DLD1 (cell line): Measurements from ENCODE around the gene SFT2D3.

Source experiments
- in situ Hi-C: cut with HindIII; loops from 2 replicates; pipeline ENCODE4 v1.10.0; 2017; ENCODE audit warnings: low sequenced_read_pairs

The SFT2D3 gene

DNA sequence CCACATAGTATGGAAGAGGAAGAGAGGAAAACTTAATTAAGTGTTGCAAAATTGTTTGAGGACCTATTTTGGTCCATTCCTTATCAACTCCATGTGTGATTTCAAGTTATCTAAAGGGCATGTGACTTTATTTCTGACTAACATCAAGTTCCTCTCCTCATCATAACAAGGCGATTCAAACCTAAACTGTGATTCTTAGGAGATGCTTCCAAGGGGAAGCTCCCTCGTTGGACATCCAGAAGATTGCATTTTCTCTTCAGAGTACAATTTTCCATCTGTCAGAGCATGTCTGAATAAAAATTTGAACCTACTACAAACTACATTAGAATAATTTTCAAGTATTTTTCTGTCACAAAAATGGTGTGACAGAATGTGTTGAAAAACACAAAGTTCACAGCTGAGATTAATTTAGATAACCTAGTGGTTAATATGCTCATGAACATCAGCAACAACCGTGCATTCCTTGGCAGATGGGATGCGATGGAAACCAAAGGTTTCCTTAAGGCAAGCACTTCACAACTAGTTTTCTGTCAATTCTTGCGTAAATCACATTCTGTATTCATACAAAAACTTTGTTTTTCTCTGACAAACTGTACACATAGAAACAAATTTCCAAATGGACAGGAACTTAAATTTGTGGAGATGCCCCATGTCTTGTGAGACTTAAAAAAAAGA, 4.2 kb downstream of the SFT2D3 start:
- in situ Hi-C loops, result loop anchor here (5.0 kb wide), 1 partner anchor 72 kb away; no protein-coding TSS in a partner anchor

DNA sequence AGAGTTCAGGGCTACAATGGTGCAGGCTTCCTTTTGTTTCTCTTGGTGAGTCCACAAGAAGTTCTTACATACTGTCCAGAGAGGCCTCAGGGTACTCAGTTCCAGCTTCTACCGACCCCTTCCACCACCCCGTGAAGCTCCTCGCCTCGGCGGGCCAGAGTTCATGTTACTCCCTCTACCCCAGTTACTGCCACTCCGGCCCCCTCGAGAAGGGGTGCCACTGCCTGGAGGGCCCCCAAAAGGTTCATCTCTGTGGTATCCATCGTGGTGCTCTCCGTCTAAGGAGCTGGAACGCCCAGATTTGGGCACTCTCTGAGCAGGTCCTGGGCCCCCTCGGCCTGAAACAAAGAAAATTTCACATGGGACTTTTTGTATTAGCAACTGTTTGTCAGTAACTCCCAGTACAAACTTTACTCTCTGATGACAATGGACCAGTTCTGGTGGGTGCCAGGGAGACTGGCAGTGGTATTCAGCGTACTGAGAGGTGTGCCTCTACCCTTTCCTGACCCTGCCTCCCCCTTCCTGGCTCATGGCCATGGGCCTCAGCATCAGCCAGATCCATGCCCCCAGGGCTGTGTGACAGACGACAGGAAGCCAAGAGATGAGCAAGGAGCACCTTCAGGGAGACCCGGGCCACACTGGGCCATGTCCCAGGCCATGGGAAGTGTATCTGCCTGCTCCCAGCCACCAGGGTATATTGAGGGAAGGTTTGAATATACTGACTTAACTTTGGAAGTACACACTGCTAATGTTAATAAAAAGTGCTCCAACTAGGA, 5.1 kb downstream of the SFT2D3 start:
- in situ Hi-C loops, result loop anchor here (5.0 kb wide), 1 partner anchor 71 kb away; no protein-coding TSS in a partner anchor

DNA sequence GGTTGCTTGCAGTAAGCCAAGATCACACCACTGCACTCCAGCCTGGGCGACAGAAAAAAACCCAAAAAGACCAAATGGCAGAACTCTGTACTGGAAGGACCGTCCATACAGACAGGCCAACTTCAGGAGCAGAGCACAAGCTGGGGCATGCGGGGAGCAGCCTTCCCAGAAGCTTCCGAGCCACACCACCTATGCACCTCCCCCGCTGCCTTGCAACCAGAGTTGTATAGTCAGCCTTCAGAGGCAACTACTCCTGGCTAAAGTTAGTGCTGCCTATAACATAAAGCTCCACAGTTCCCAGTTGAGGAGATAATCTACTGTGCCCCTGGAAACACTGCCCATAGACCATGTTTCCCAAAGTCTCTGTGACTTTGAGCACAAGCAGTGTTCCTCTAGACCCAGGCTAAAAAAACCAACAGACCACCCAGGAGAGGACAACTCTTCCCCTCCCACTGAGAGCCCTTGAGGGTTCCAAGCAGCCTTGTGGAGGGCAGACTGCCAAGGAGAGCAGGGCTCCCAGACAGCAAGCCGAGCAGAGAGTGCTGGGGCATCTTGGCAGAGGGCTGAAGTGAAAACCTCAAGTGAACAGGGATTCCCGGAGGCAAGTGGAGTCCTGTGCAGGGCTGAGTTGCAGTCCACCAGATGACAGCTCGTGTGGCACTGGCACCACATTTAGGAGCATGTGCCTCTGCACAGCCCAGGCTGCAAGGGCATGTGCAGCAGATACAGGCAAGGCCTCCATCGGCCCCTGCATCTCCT, 6.8 kb downstream of the SFT2D3 start:
- in situ Hi-C loops, result loop anchor here (5.0 kb wide), 1 partner anchor 69 kb away; no protein-coding TSS in a partner anchor

DNA sequence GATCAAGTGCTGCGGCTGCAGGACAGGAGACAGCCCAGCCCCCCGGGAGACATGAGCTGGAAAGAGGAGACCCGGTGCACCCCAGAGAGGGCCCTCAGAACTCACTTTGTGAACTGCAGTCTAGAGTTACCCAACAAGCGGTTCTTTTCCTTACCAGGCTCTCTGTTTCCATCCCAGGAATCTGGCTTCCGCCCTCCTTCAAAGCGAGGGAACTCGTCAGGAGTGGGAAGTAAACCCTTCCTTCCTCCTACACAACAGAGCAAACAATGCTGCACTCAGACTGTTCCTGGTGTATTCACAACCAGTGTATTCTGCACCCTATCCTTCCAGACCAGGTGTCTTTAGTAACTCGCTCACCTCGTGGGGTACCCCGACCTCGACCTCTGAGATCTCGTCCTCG, 8.0 kb downstream of the SFT2D3 start:
- in situ Hi-C loops, result loop anchor here (5.0 kb wide), 1 partner anchor 68 kb away; no protein-coding TSS in a partner anchor

DNA sequence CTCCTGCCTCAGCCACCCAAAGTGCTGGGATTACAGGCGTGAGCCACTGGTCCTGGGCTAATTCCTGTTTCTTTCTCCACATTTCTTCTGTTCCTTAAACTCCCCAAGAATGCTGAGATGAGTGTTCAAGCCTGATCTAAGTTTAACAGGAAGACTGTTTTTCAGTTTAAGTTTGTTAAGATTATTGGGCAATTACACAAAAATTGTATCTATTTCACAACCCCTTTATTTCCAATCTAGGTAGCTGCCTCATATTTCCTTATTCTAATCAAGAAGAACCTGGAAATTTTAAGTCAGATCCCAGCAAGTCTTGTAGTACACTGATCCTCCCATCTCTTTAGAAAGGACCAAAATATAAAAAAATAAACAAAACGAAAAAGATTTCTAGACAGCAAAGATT, 11.7 kb downstream of the SFT2D3 start:
- in situ Hi-C loops, result no loop called here

DNA sequence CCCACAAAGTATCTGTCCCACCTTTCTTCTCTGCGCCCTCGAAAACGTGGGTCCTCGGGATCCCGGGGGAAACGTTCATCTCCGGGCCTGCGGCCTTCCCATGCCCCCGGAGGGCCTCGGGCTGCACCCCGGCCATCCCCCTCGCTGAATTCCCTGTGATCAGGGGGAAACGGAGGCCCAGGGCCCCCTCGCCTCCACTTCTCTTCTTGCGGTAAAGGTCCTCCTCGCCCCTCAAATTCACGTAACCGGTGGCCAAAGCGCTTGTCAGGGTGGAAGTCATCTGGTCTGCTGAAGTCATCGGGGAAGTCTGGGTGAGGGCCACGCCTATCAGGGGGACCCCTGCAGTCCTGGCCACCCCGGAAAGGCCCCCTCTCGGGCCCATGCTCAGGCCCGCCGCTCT, 12.3 kb downstream of the SFT2D3 start:
- in situ Hi-C loops, result no loop called here

DNA sequence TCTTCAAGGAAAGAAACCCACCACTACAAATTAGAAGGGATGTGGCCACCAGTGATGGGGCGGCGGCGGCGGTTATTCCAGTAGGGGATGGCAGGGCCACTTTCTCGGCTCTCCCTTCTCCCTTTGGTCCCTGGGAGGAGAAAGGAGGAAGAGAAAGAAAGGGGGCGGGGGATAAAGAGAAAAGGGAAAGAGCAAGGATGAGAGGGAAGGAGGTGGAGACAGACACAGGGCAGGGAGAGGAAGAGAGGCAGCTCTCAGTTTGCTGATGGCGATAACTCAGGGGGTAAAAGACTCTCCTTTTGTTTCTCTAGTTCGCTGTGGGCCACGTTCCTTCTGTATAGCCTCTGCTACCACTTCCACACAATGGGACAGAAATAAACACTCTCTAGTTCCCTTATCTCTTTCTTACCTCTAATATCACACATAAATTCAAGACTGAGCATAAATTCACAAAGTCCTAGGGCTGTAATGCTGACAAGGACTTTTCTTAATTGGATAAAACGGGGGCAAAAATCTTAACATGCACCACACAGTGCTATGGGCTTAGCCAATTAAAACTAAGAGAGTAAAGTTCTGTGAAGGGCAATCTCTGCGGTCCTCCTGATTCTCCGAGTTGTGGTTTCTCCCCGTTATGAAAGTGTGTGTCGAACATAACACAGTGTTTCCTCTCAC, 14.6 kb downstream of the SFT2D3 start:
- in situ Hi-C loops, result no loop called here

DNA sequence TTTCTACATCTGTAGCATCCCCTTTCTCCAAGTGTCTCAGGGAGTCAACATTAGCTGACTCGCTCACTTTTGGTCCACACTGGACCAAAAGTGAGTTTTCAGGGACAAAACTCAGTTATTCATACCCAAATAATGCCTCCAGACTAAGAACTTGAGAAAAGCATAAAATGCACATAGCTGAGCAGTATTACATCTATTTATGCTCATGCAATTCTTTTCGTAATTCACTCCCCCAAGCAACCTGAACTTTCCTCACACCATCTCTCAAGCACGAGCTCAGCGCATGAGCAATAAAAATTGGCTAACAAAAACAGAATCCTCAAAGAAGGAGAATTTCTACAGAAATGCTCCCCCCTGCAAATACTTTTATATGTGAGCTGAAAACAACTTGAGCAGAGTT, 17.0 kb downstream of the SFT2D3 start:
- in situ Hi-C loops, result no loop called here

DNA sequence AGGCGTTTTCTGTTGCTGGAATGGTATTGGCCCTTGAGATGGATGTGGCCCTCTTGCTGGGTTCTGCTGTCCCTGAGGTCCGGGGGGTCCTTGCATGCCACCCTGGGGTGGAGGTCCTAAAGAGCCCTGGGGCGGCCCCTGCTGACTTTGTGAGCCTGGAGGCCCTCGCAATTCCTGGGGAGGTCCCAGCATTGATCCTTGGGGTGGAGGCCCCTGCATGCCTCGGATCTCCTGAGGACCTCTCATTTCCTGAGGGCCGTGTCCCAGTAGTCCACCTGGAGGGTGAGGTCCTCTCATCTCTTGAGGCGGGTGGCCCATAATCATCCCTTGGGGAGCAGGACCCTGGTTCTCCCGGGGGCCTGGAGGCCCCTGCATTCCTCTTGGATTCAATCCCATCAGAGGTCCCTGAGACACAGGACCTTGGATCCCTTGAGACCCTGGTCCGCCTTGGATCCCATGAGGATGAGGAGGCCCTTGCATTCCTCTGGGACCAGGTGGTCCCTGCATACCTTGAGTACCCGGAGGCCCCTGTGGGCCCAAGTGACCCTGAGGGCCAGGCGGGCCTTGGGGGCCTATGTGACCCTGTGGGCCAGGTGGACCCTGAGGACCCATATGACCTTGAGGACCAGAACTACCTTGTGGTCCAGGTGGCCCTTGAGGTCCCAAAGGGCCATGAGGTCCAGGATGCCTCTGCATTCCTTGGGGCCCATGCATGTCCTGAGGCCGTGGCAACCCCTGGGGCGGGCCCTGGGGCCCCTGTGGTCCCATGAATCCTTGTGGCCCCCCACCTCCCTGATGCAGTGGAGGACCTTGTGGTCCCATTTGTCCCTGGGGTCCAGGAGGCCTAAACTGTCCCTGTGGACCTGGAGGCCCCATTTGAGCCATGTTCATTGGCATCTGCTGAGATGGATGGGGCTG, 18.3 kb downstream of the SFT2D3 start:
- in situ Hi-C loops, result no loop called here

DNA sequence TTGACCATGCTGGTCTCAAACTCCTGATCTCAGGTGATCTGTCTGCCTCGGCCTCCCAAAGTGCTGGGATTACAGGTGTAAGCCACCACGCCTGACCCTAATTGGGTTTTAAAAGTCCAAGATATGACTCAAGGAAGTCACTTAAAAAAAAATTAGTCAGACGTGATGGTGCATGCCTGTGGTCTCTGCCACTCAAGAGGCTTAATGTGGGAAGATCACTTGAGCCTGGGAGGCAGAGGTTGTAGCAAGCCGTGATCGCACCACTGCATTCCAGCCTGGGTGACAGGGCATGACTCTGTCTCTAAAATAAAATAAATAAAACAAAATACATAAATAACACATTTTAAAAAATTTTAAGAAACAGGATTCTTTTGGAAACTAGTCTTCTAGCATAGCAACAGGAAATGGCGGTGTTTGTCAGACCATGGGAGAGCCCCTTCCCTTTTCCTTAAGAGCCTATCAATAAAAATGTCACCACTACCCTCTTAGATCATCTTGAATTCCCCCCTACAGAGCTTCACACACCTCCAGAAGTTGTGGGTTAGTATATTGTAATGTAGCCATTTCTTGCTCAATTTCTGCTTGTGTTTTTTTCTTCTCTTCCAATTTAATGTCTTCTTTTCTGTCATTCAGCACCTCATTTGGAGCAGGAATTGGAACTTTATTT, 20.1 kb downstream of the SFT2D3 start:
- in situ Hi-C loops, result no loop called here

DNA sequence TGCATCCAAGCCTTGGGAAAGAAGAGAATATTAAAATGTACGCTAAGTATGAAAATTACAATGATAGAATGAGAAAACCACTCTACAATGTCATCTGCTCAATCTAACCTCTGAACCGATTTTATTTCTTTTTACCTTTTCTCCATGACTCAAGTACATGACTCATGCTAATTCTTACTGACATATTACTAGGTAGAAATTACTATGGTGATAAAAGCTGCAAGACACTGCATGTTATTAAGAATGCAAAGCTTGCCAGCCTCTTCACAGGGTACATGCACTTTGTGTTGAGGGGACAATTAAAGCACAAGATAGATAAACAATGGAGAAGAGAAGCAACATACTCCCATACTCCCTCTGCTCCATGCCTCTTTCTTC, 20.7 kb downstream of the SFT2D3 start:
- in situ Hi-C loops, result no loop called here

DNA sequence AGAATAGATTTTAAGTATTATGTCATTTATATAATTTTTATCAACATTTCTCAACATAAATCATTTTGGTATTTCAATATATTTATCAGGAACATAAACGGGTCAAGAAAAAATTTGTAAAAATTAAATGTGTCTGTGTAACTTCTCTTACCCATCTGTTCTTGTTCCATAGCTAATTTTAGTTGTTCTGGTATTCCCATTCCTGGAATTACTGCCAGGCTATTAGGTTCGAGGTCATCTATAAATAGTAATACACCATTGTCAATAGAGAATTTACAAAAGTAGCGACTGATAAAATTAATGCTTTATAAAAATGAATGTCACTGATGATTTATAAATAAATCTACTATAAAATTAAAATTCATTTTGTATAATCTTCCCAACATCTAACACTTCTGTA, 21.5 kb downstream of the SFT2D3 start:
- in situ Hi-C loops, result no loop called here

DNA sequence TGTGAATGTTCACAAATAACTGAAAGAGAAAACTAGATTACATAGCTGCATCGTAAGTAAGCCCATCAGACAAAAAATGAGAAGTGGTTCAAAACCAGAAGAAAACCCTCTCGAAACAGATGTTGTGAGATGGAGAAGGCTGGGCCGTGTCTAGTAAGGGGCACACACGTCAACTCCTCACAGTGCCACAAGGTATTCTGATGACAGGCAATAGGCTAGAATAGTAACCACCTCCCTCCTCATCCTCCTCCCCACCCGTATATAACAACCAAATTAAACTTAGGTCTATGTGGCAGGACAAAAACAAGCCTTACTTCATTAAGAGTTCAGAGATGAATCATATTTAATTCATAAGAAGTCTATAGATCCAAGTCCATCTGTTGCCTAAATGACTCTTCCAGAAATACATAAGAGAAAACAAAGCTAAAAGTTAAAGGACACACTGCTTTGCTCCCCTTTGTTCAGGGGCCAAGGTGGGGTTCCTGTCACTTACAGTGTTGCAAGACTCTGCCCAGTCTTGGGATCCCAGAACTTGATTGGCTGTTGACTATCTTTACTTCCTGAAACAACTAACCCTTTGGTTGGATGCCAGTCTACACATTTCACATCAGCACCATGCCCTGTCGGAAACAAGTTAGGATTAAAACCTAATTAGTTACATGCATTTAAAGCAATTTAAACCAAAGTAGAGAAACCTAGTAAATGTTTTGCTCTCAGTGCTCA, 25.0 kb downstream of the SFT2D3 start:
- in situ Hi-C loops, result no loop called here

DNA sequence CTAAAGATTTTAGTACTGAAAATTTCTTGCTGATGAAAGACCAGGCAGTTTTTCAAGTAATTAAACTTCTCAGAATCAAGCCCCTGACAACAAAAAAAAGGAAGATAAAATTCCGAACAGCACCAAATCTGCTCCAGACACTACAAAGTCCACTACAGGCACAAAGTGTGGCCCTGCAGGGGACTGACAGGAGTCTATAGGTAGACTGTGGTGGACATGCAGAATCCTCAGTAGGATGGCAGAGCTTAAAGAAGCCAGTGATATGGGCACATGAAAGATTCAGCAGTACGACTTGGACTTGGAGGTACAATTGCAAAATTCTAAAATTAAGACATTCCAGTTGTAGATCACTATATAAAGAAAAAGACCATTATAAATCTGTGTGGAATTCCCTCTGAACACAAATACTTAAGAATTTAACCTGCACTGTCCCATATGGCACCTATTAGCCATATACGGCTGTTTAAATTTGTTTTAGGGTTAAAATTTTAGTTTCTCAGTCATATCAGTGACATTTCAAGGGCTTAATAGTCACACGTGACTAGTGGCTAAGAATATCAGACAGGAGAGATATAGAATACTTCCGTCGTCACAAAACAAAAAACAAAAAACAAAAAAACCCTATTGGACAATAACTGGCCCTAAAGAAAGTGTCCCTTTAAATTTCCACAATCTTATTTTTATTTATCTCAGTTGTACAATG, 32.0 kb downstream of the SFT2D3 start:
- in situ Hi-C loops, result no loop called here

DNA sequence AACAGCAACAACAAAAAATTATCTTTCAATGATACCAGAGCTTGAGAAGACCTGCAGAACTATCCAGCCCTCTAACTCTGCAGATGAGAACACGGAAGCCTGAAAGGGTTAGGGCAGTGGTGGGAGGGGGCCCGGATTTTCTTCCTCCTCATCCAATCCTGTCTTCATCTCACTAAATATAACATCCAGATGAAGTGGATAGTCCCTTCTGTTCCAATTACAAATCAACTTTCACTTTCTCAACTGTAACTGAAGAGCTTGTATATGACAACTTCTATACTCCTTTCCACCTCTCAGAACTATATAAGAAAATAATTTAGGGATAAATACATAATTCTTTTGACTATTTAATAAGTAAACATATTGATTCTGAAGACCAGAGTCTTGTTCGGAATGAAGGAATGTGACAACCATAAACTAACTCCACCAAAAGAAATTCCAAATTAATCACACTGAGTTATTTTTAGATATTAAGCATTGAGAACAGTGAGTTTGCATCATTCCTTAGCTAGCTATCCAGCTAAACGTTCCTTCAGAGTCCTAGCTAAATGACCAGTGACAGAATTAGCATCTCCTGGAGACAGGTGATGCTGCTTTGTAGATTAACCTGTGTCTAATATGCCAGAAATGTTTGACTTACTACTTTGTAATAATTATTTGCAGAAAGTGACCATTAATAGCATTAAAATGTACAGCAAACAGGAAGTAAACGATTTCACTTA, 32.7 kb downstream of the SFT2D3 start:
- in situ Hi-C loops, result no loop called here

DNA sequence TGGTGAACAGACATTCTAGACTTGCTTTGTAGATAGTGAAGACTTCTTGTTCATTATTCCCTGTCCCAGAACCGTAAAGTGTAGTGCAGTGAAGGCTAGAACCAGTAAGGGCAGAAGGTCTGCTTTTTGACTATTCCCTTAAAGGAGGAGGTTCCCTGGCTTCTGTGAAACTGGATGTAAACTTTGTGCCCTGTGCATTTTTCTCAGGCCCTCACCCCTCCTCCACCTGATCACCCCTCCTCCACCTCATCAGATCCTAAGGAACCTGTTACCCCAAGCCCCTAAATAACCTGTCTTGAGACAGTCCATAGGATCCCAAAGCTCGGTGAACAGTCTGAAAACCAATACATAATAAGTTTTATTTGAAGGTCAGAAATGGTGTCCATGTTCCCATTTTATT, 33.7 kb downstream of the SFT2D3 start:
- in situ Hi-C loops, result no loop called here

DNA sequence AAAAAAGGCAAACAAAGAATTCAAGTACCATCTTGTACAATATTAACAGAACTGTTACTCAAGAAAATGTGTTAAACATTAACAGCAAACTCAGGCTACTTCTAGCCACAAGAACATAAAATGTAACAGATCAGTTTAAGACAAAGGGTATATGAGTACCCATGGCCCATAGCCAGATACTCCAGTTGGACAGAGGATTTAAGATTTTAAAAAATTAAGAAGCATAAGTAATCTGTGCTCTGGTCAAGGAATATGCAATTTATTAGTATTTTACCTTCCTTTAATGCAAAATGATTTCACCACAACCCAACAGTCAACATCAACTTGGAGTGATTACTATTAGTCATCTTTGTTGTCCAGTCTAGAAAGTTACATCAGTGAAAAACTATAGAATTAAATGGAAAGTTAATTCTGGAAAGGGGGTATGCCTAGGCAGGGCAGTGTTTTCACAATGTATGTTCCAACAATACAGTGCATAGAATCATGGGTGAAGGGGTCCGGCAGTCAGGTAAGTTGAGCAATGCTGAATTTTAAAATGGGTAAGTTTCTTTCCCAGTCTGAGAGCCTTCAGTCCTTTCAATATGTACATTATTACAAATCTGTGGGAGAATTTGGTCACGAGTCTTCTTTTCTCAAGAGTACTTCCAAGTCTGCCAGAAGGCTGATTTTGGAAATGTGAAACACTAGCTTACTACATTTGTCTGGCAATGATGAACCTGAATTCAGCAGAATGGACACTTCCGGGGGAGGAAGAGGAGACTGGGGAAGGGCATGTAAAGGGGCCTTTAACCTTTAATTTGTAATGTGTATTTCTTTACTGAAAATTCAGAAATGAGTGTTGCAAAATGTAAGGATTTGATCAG, 34.5 kb downstream of the SFT2D3 start:
- in situ Hi-C loops, result no loop called here
